ENCODE results near the gene CLEC2D. TPM values are rescaled to one million over a fixed set of nuclear protein-coding genes. Genes with fewer than 3 reads are reported as not detected.
A peak's percentile ranks its signal among the peaks of the same experiment; 100 is the strongest.
"Not testable (repeated sequence)": the region's sequence is repeated elsewhere in the genome, so short reads cannot be mapped to it uniquely, and the experiment has no call there.

The CLEC2D gene
- total RNA-seq, 1 donor, result 5.9 TPM

- no peak for DNase-seq (ENCODE audit: low read depth in 2 of 3, low spot score in 2 of 3)
Measured at GRCh38 chr12:9650151-9650576, 19.3 kb upstream of the CLEC2D start.

DNA sequence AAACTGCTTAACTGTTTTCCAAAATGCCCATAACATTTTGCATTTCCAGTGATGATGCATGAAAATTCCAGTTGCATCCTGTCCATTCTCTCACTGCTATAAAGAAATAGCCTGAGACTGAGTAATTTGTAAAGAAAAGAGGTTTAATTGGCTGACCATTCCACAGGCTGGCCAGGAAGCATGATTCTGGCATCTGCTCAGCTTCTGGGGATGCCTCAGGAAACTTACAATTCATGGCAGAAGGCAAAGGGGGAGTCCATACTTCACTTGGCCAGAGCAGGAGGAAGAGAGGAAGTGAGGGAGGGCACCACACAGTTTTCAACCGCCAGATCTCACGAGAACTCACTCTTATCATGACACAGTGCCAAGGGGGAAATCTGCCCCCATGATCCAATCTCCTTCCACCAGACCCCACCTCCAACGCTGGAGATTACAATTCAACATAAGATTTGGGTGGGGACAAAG is 18.2 kb upstream of the CLEC2D start:
- peak in 2 of 3 donors; percentile 28 to 52 for DNase-seq (ENCODE audit: low read depth in 2 of 3, low spot score in 2 of 3)

DNA sequence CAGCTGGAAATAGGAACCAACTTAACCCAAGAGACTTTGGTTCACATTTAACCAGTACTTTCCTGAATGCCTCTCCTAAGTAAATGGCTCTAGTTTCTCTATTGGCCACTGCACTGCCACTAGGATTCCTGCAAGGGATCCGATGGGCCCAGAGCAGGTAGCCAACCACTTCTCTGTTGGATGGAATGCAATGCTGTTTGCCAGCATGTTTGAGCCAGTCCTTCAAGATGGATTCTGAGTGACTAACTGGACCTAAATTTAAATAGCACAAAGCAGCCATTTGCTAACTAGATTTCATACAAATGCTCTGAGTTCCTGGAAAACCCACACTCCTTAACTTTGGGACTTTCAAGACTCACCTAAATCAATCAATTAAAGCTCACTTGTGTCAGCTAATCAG is 9.5 kb upstream of the CLEC2D start:
- no peak for DNase-seq (ENCODE audit: low read depth in 2 of 3, low spot score in 2 of 3)

DNA sequence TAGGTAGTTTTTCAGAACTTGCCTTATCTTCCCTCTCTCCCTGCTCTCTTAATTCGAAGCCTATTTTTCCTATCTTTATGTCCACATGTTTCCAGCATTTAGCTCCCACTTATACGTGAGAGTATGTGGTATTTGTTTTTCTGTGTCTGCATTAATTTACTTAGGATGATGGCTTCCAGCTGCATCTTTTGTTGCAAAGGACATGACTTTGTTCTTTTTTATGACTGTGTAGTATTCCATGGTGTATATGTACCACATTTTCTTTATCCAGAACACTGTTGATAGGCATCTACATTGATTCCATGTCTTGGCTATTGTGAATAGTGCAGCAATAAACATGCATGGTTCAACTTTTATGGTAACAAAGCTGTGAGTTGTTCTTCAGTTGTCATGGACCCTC is 7.8 kb upstream of the CLEC2D start:
- no peak for DNase-seq (ENCODE audit: low read depth in 2 of 3, low spot score in 2 of 3)

- DNase-seq (ENCODE audit: low read depth in 2 of 3, low spot score in 2 of 3), result no peak
Measured at GRCh38 chr12:9662488-9662887, 7.0 kb upstream of the CLEC2D start.

GRCh38 chr12:9667403-9668160 is 1.9 kb upstream of the CLEC2D start:
- no peak for DNase-seq (ENCODE audit: low read depth in 2 of 3, low spot score in 2 of 3)

DNA sequence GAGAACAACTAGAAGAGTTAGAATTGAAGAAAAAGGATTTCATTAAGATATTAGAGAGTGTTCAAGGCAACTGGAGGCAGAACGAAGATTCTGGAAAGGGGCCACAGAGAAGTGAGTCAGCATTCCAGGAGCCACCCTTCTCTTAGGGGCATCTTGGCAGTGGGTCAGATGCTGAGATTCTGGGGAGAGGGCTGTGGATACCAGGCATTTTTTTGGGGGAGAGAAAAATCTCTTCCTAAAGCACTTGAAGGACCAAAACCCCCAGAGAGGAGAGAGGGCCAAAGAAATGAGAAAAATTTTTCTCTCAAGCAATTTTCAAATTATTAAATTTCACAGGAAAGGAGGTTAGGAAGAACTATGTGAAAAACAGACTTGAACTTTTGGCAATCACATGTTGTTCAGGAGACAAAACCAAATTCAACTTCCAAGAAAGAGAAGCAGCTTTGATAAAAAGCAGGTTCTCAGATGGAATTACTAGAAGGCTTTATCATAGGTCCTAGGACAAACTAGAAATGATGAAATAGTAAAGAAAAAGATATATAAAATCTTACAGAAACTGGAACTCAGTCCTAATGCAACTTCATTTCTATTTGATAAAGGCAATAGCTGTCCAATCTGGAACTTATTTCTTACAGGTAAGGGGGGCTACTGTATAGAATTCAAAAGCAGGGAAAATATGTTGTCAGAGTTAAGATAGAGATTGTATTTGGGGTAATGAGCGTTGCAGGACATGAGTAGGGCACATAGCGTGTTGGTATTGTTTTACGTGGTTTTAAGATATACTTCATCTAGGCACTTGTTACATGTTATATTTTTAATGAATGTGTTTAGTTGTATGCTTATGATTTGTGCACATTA is 1.1 kb upstream of the CLEC2D start:
- no peak for DNase-seq (ENCODE audit: low read depth in 2 of 3, low spot score in 2 of 3)

DNA sequence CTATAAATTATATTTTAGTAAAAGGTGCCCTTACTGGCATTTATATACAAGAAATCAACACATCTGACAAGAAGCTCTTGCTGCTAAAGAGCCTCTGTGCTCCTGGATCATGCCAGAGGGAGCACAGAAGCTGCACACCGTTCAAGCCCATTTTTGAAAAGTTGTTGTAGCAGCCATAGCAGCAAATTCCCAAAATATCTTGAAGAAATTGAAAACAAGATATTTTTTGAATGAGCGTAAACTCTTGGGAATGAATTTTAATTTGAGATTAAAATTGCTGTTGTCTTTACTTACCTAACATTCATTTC is 540 bp upstream of the CLEC2D start:
- no peak for DNase-seq (ENCODE audit: low read depth in 2 of 3, low spot score in 2 of 3)

DNA sequence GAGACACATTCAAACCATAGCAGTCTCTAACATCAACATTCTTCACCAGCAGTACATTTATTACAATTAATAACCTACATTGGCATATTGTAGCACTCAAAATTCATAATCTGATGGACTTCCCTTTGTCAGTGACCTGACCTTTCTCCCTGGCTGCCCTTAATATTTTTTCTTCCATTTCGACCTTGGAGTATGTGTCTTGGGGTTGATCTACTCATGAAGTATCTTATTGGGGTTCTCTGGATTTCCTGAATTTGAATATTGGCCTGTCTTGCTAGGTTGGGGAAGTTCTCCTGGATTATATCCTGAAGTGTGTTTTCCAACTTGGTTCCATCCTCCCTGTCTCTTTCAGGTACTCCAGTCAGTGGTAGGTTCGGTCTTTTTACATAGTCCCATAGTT is 2.8 kb downstream of the CLEC2D start:
- not testable (repeated sequence) for DNase-seq (ENCODE audit: low read depth in 2 of 3, low spot score in 2 of 3)

DNA sequence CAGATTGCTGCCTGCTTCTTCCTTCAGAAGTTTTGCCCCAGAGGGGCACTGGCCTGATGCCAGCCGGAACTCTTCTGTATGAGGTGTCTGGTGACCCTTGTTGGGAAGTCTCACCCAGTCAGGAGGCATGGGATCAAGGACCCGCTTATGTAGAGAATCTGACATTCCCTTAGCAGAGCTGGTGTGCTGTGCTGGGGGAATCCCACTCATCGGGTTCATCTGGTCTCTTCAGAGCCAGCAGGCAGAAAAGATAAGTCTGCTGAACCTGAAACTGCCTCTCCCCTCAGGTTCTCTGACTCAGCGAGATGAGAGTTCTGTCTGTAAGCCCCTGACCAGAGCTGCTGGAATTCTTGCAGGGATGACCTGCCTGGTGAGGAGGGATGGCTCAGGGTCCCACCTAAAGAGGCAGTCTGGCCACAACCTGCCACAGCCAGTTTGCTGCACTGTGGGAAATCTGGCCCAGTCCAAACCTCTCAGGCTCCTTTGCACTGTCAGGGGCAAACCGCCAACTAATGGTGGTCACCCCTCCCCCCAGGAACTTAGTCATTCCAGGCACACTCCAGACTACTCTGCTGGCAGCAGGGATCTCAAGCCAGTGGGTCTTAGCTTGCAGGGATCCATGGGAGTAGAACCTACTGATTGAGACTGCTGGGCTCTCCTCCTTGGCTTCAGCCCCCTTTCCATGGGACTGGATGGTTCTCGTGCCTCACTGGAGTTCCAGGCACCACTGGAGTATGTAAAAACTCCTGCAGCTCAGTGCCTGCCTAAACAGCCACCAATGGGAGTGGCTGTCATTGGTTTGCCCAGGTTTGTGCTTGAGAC is 4.1 kb downstream of the CLEC2D start:
- peak in 2 of 3 donors; percentile 66 to 70 for DNase-seq (ENCODE audit: low read depth in 2 of 3, low spot score in 2 of 3)

DNA sequence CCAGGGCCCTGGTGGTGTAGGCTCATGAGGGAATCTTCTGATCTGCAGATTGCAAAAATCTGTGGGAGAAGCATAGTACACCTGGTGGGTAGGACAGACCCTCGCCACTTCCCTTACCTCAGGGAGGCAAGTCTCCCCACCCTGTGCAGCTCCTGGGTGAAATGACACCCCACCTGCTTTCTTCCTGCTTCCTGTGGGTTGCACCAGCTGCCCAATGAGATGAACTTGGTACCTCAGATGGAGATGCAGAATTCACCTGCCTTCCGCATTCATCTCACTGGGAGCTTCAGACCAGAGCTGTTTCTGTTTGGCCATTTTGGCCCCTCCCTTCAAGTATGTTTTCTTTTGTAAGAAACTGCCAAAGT is 4.7 kb downstream of the CLEC2D start:
- no peak for DNase-seq (ENCODE audit: low read depth in 2 of 3, low spot score in 2 of 3)

- DNase-seq (ENCODE audit: low read depth in 2 of 3, low spot score in 2 of 3), result not testable (repeated sequence)
Measured at GRCh38 chr12:9682508-9682907, 13.0 kb downstream of the CLEC2D start.

GRCh38 chr12:9682949-9683348 is 13.4 kb downstream of the CLEC2D start:
- not testable (repeated sequence) for DNase-seq (ENCODE audit: low read depth in 2 of 3, low spot score in 2 of 3)

DNA sequence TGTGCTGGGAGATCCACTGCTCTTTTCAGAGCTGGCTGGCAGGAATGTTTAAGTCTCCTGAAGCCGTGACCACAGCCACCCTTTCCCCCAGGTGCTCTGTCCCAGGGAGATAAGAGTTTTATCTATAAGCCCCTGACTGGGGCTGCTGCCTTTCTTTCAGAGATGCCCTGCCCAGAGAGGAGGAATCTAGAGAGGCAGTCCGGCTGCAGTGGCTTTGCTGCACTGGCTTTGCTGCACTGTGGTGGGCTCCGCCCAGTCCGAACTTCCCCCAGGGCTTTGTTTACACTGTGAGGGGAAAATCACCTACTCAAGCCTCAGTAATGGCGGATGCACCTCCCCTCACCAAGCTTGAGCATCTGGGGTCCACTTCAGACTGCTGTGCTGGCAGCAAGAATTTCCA is 15.9 kb downstream of the CLEC2D start:
- DNase-seq (ENCODE audit: low read depth in 2 of 3, low spot score in 2 of 3), result peak in 2 of 3 donors; percentile 14 to 18

- DNase-seq (ENCODE audit: low read depth in 2 of 3, low spot score in 2 of 3), result no peak
Measured at GRCh38 chr12:9685915-9686314, 16.4 kb downstream of the CLEC2D start.

DNA sequence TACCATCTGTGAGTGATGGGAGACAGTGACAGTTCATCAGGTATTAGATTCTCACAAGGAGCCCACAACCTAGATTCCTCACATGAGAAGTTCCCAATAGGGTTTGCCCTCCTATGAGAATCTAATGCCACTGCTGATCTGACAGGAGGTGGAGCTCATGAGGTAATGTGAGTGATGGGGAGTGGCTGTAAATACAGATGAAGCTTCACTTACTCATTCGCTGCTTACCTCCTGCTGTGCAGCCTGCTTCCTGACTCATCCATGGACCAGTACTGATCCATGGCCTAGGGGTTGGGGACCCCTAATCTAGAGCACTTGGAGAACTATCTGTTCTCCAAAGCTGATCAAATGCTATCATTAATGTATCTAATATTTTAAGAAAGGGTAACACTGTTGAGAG is 17.7 kb downstream of the CLEC2D start:
- no peak for DNase-seq (ENCODE audit: low read depth in 2 of 3, low spot score in 2 of 3)

GRCh38 chr12:9692909-9693308 is 23.4 kb downstream of the CLEC2D start:
- DNase-seq (ENCODE audit: low read depth in 2 of 3, low spot score in 2 of 3), result no peak

GRCh38 chr12:9694241-9694640 is 24.7 kb downstream of the CLEC2D start:
- no peak for DNase-seq (ENCODE audit: low read depth in 2 of 3, low spot score in 2 of 3)

DNA sequence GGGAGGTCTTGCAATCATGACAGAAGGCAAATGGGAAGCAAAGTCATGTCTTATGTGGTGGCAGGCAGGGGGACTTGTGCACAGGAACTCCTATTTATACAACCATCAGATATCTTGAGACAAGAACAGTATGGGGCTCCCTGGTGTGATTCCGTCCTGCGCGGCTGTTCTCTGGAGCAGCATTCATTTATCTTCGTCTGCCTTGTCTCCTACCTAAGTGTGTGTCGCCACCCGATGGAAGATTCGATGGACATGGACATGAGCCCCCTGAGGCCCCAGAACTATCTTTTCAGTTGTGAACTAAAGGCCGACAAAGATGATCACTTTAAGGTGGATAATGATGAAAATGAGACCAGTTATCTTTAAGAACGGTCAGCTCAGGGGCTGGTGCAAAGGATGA is 25.6 kb downstream of the CLEC2D start:
- not testable (repeated sequence) for DNase-seq (ENCODE audit: low read depth in 2 of 3, low spot score in 2 of 3)

DNA sequence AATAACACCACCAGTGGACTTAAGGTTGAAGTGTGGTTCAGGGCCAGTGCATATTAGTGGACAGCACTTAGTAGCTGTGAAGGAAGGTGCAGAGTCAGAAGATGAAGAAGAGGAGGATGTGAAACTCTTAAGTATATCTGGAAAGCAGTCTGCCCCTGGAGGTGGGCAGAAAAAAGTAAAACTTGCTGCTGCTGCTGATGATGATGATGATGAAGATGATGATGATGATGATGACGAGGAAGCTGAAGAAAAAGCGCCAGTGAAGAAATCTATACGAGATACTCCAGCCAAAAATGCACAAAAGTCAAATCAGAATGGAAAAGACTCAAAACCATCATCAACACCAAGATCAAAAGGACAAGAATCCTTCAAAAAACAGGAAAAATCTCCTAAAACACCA is 26.1 kb downstream of the CLEC2D start:
- not testable (repeated sequence) for DNase-seq (ENCODE audit: low read depth in 2 of 3, low spot score in 2 of 3)

GRCh38 chr12:9697619-9698018 is 28.1 kb downstream of the CLEC2D start:
- DNase-seq (ENCODE audit: low read depth in 2 of 3, low spot score in 2 of 3), result no peak
